Choroid plexus epithelial cell (primary cell): ENCODE data around the gene FMNL1.

ENCODE experiments used
- DNase-seq: peaks from one replicate; pipeline ENCODE4 v3.0.0-alpha.2; 2010; ENCODE audit warnings: low read depth
- H3K4me3 ChIP-seq: 2 replicates; pipeline ENCODE4 v1.5.1; 2011; ENCODE audit warnings: low read depth, mild to moderate bottlenecking, control low read depth, low read length, moderate library complexity
- TF ChIP-seq, protein P1 (sequence below): conservative IDR thresholded peaks from 2 replicates; pipeline ENCODE4 v1.5.1; 2011; ENCODE audit warnings: low read depth, mild to moderate bottlenecking, control low read depth, inconsistent platforms, low read length, moderate library complexity

Gene FMNL1

GRCh38 chr17:45223539-45224528 is 2.1 kb downstream of the FMNL1 start:
- no peak for DNase-seq
- H3K4me3 ChIP-seq, result peak overlapping the region; percentile 66
- TF ChIP-seq, protein P1, sequence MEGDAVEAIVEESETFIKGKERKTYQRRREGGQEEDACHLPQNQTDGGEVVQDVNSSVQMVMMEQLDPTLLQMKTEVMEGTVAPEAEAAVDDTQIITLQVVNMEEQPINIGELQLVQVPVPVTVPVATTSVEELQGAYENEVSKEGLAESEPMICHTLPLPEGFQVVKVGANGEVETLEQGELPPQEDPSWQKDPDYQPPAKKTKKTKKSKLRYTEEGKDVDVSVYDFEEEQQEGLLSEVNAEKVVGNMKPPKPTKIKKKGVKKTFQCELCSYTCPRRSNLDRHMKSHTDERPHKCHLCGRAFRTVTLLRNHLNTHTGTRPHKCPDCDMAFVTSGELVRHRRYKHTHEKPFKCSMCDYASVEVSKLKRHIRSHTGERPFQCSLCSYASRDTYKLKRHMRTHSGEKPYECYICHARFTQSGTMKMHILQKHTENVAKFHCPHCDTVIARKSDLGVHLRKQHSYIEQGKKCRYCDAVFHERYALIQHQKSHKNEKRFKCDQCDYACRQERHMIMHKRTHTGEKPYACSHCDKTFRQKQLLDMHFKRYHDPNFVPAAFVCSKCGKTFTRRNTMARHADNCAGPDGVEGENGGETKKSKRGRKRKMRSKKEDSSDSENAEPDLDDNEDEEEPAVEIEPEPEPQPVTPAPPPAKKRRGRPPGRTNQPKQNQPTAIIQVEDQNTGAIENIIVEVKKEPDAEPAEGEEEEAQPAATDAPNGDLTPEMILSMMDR, result no peak

DNA sequence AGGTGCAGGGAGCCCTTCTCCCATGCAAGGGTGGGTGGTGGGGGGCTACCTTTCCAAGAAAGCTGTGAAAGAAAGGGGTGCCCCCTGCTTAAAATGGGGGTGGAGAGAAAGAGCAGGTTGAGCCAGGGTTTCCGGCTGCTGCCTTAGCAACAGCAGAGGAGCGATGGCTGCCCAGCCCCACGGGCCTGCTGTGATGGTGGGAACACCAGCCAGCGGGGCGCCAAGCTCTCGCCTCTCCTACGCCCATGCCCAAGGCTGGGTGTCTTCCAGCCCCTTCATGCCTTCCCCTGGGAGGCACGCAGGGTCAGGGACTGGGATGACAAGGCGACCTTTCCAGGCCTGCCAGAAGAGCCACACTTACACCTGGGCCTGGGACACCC is 3.0 kb downstream of the FMNL1 start:
- DNase-seq, result no peak

DNA sequence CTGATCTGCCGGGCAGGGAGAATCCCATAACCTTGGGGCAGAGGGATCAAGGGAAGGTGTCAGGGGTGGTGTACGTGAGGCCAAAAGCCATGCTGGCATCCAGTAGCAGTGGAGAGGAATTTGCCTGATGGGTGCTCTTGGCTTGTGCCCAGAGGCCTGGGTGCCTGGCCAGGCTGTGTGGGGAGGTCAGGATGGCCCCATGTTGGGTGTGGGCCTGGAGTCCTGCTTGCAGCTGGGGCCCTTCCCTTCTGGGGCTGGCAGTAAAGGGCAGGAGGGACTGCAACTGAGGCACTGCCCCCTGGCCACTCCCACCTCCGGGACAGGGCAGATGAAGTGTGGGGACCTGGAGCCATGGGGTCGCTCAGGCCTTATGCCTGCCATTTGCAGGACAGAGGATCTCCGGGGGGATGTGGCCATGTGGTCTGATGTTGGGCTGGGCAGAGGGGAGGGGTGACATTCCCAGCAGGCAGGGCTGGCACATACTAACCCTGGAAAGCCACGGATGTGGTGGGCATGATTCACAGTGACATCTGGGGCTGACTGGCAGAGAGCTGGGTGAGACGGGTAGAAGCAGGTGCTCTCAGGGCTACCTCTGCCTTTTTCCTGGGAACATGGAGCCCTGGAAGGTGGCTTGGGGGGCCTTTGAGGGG is 3.5 kb downstream of the FMNL1 start:
- no peak for DNase-seq
- TF ChIP-seq, protein P1, result no peak
- no peak overlapping the region for H3K4me3 ChIP-seq

More for the DNA sequence above, 3.0 kb downstream of the FMNL1 start:
- H3K4me3 ChIP-seq, result no peak overlapping the region
- TF ChIP-seq, protein P1, result no peak

DNA sequence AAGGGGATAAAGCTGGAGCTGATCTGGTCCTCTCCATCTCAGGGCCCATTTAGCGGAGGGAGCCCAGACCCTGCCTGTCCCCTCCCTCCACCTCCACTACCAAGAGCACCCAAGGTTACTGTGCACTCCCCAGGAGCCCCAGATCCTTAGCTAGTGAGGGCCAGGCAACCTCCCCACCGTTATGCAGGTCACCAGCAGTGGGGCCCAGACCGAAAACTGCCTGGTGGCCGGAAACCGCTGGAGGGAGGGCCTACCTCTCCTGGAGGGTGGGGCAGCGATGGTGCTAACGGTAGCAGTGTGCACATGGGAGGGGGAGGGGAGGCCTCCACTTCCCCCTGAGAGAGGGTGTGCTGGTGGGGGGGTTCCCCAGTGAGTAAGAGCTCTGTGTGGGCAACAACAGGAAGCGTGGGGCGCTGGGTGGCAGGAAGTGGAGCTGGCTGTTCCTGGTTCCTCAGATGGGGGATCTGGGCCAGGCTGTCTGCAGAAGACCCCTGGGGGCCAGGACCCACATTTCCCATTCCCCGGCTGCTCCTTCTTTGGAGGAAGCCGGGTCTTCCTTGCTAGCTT is 4.4 kb downstream of the FMNL1 start:
- DNase-seq, result peak; percentile 35
- H3K4me3 ChIP-seq, result no peak overlapping the region

DNA sequence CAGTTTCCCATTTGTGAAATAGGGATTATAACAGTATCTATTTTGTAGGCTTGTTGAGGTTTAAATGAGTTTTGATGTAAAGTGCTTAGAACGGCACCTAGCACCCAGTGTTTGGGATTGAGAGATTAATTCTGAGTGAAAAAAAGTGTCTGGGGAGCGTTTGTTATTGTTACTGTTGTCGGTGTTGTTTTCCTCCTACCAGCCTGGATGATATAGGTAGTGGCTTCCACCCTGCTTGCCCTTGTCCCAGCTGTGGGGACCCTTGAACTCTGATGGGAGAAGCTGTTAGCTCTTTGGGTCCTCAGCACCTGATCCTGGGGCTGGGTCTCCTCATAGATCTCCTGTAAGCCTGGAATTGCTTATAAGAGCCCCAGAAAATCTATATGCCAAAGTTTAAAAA is 4.9 kb downstream of the FMNL1 start:
- DNase-seq, result no peak
- TF ChIP-seq, protein P1, result no peak
- no peak overlapping the region for H3K4me3 ChIP-seq

More for the DNA sequence above, 4.4 kb downstream of the FMNL1 start:
- TF ChIP-seq, protein P1, result no peak

- DNase-seq, result peak; percentile 27
- TF ChIP-seq, protein P1, result no peak
- no peak overlapping the region for H3K4me3 ChIP-seq
Measured at GRCh38 chr17:45227101-45227925, 5.6 kb downstream of the FMNL1 start.
